HG02884 (cell line): ENCODE results near the gene DPP7.
A peak's percentile ranks its signal among the peaks of the same experiment; 100 is the strongest.
"Not testable (repeated sequence)": the region's sequence is repeated elsewhere in the genome, so short reads cannot be mapped to it uniquely, and the experiment has no call there.

Source experiments
- ATAC-seq: cut with Tn5 transposase; IDR thresholded peaks from one replicate; pipeline ENCODE4 v1.9.1; 2021; ENCODE audit warnings: mild to moderate bottlenecking, moderate library complexity; ENCODE audit not compliant: unreplicated experiment

Gene DPP7

GRCh38 chr9:137075275-137075775 lies 39.2 kb downstream of the DPP7 start:
- ATAC-seq = no peak

GRCh38 chr9:137074657-137075274 lies 39.8 kb downstream of the DPP7 start:
- ATAC-seq = no peak

- no peak for ATAC-seq
Observed at GRCh38 chr9:137073992-137074399, 40.5 kb downstream of the DPP7 start.

- ATAC-seq = no peak
Observed at GRCh38 chr9:137071282-137071681, 43.3 kb downstream of the DPP7 start.

GRCh38 chr9:137070906-137071275 lies 43.6 kb downstream of the DPP7 start:
- ATAC-seq = no peak

GRCh38 chr9:137070201-137070905 lies 44.2 kb downstream of the DPP7 start, which contains the start of gene SAPCD2:
Gene SAPCD2, minus strand, starts transcription at chr9:137070557. Its CDS starts 97 bp downstream, at chr9:137070460.
- ATAC-seq = peak; percentile 61

GRCh38 chr9:137069508-137070091 lies 44.9 kb downstream of the DPP7 start:
- no peak for ATAC-seq

- no peak for ATAC-seq
Observed at GRCh38 chr9:137068539-137069507, 45.7 kb downstream of the DPP7 start.

- no peak for ATAC-seq
Observed at GRCh38 chr9:137067860-137068538, 46.5 kb downstream of the DPP7 start.

GRCh38 chr9:137066096-137066861 lies 48.3 kb downstream of the DPP7 start:
- ATAC-seq = no peak

GRCh38 chr9:137065336-137065967 lies 49.1 kb downstream of the DPP7 start:
- no peak for ATAC-seq

GRCh38 chr9:137064880-137065164 lies 49.7 kb downstream of the DPP7 start:
- no peak for ATAC-seq

- no peak for ATAC-seq
Observed at GRCh38 chr9:137064027-137064879, 50.3 kb downstream of the DPP7 start.

GRCh38 chr9:137063311-137064026 lies 51.1 kb downstream of the DPP7 start:
- no peak for ATAC-seq

GRCh38 chr9:137062798-137063197 lies 51.7 kb downstream of the DPP7 start:
- ATAC-seq = not testable (repeated sequence)

- no peak for ATAC-seq
Observed at GRCh38 chr9:137062384-137062783, 52.1 kb downstream of the DPP7 start.
